ENCODE data around the gene ITCH. TPM values are rescaled to one million over a fixed set of nuclear protein-coding genes. Genes with fewer than 3 reads are reported as not detected.
A peak's percentile ranks its signal among the peaks of the same experiment; 100 is the strongest.

ITCH gene
- total and polyA plus RNA-seq, 9 of the 15 experiments (the other 6 are each of a cell fraction or from before 2014, with no cell fraction given), result 7.5 to 53.0 (median 22.9) TPM

DNA sequence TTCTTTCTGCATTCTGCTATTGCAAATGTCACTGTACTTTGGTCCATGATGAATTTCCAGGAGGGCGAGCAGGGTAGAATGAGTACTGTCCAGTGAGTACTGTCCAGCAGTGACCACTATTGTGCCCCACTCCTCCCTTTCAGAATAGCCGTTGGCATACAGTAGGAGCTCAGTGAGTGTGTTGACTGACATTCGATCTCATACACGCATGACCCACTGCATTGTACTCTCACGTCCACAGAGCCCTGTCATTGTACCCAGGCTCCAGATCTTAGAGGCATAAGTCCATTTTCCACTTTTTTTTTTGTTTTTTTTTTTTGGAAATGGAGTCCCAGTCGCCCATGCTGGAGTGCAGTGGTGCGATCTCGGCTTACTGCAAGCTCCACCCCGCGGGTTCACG is 161.4 kb downstream of the ITCH start (continued):
- TF ChIP-seq, protein P1, sequence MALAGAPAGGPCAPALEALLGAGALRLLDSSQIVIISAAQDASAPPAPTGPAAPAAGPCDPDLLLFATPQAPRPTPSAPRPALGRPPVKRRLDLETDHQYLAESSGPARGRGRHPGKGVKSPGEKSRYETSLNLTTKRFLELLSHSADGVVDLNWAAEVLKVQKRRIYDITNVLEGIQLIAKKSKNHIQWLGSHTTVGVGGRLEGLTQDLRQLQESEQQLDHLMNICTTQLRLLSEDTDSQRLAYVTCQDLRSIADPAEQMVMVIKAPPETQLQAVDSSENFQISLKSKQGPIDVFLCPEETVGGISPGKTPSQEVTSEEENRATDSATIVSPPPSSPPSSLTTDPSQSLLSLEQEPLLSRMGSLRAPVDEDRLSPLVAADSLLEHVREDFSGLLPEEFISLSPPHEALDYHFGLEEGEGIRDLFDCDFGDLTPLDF (CRISPR knock-in tag; IDR thresholded peaks at IDR 0.05), result no peak
- TF ChIP-seq ERF (CRISPR knock-in tag; IDR thresholded peaks at IDR 0.05) (no peak), ZNF146 (CRISPR knock-in tag; IDR thresholded peaks at IDR 0.05; ENCODE audit: unreplicated experiment) (no peak), ZNF224 (CRISPR knock-in tag; IDR thresholded peaks at IDR 0.05) (no peak), XRCC4 (IDR thresholded peaks at IDR 0.05; ENCODE audit: extremely low read depth, insufficient read depth, insufficient read length) (no peak), RBFOX2 (IDR thresholded peaks at IDR 0.05; ENCODE audit: low read depth, low read length) (no peak)

- Histone ChIP-seq H4K20me1 (replicated peaks; ENCODE audit: control insufficient read depth, insufficient read depth, low read length) (peaks cover 20% of the 10 kb centered on the region), H3K36me3 (ENCODE audit: control insufficient read depth, insufficient read depth, low read length) (peaks cover 67% of the 10 kb centered on the region), H3K4me1 (replicated peaks in 1 of 2; ENCODE audit: control insufficient read depth in 2 of 2, insufficient read depth in 2 of 2, low read length in 2 of 2) (peaks cover 15 to 17% of the 10 kb centered on the region in 2 experiments), H3K27ac (ENCODE audit: extremely low read depth, low read depth, low read length) (peak overlapping the region; percentile 61; the same call in 2 of the 3 replicates), H3K4me2 (ENCODE audit: insufficient read depth, low read length) (no peak overlapping the region; the same call in 1 of the 2 replicates), H3K9me1 (ENCODE audit: control insufficient read depth, insufficient read depth, low read length) (no peaks in the 10 kb centered on the region), H3K9ac (ENCODE audit: insufficient read depth in 1 of 2, low read depth in 2 of 2, low read length in 2 of 2) (peak overlapping the region in 1 of 2 experiments; percentile 48; a peak in 1 of 4 replicates), H3K9me3 (replicated peaks; ENCODE audit: control insufficient read depth, insufficient read depth, low read depth, low read length) (no peaks in the 10 kb centered on the region), H3K4me3 (no peak overlapping the region), H3K79me2 (ENCODE audit: control insufficient read depth, insufficient read depth, low read length) (peaks cover 50% of the 10 kb centered on the region), H3K27me3 (ENCODE audit: control insufficient read depth in 2 of 2, insufficient read depth in 2 of 2, low read length in 2 of 2) (no peaks in the 10 kb centered on the region), H2AFZ (ENCODE audit: low read depth, low read length) (no peak overlapping the region)
- ChIA-PET CTCF (ENCODE audit: low intra/inter-chr PET ratio) (no interaction called here), POLR2A (interaction anchor here (1.0 to 1.2 kb wide), 2 partner anchors 9 to 17 kb away, joined by 3 to 4 read pairs; partner anchors contain the start of gene DYNLRB1)
- in situ Hi-C loops (cut with MboI), result loop anchor here (10.0 kb wide), 1 partner anchor 331 kb away; no protein-coding TSS in a partner anchor
- ATAC-seq (no peak), FAIRE-seq (no peak), DNase-seq (ENCODE audit: extremely low read depth in 1 of 4, low spot score in 3 of 4) (no peak)
- TF ChIP-seq CHD1 (IDR thresholded peaks at IDR 0.05; ENCODE audit: low read length), result no peak
- TF ChIP-seq NFRKB (IDR thresholded peaks at IDR 0.05; ENCODE audit: low read depth), result no peak
- TF ChIP-seq MITF (IDR thresholded peaks at IDR 0.05), result no peak
- TF ChIP-seq, protein P2, sequence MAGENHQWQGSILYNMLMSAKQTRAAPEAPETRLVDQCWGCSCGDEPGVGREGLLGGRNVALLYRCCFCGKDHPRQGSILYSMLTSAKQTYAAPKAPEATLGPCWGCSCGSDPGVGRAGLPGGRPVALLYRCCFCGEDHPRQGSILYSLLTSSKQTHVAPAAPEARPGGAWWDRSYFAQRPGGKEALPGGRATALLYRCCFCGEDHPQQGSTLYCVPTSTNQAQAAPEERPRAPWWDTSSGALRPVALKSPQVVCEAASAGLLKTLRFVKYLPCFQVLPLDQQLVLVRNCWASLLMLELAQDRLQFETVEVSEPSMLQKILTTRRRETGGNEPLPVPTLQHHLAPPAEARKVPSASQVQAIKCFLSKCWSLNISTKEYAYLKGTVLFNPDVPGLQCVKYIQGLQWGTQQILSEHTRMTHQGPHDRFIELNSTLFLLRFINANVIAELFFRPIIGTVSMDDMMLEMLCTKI (IDR thresholded peaks at IDR 0.05; ENCODE audit: partially characterized antibody), result no peak
- no peak for TF ChIP-seq CBFB (CRISPR knock-in tag; IDR thresholded peaks at IDR 0.05)
- TF ChIP-seq MTA1 (IDR thresholded peaks at IDR 0.05; ENCODE audit: borderline replicate concordance), result no peak
- intact Hi-C loops (cut with micrococcal nuclease), result no loop called here
- 86% methylated on average over 7 of the region's 7 CpGs for WGBS (ENCODE audit: insufficient coverage, low coverage, missing lambda C conversion rate)
- BruUV-seq (replicated peaks), result no TSS peak
Observed at GRCh38 chr20:34525342-34525708, 162.3 kb downstream of the ITCH start.
